Measurements from ENCODE around the gene CTH. TPM values are rescaled to one million over a fixed set of nuclear protein-coding genes. Genes with fewer than 3 reads are reported as not detected.

CTH gene
- total and polyA plus RNA-seq, 2 of the 13 experiments (the other 11 are each of a cell fraction or from before 2014, with no cell fraction given) = 8.7 to 19.7 TPM

DNA sequence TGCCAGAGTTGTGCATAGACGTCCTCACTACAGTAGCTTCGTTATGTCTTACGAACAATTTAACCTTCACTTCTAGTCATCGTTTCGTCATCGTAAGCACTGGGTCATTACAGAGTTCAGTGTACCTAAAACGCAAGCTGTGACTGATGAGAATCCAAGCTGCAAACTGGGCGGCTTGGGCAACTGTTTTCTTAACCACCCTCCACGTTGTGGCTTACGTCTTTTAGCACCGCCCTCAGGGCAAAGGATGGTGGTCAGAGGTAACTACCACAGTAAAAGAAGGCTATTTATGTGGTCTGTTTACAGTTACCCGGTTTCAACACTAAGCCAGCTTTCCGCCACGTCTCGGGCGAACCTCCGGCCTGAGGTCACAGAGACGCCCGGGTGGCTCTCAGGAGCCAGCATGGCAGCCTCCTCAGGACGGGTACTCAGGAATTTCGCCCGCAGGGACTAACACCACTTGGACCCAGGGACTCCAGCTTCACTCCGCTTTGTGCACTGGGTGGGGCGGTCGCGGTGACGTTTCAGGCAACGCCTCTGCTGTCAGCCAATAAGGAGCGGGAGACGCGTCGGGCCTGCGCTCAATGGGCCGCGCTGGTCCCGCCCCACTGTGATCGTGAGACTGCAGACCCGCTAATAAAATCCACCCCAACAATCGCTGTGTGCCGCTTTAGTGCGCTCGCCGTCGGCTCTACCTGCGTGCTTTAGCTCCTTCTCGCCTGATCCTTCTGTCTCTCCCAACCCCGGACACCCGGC lies at the start of gene CTH (continued):
- TF ChIP-seq HNRNPLL (IDR thresholded peaks at IDR 0.05; ENCODE audit: low read depth, low read length, poor library complexity, severe bottlenecking) = peak; percentile 83
- peak; percentile 57 for TF ChIP-seq MEIS2 (CRISPR knock-in tag; IDR thresholded peaks at IDR 0.05)
- TF ChIP-seq FOXO1 (CRISPR knock-in tag; IDR thresholded peaks at IDR 0.05) = peak; percentile 35; the same call in 1 of the 2 replicates
- TF ChIP-seq CAMTA2 (CRISPR knock-in tag; IDR thresholded peaks at IDR 0.05; ENCODE audit: borderline replicate concordance) = 0 out of 2 replicates have a peak, but pooled peaks have one; percentile 47
- TF ChIP-seq, protein P1, sequence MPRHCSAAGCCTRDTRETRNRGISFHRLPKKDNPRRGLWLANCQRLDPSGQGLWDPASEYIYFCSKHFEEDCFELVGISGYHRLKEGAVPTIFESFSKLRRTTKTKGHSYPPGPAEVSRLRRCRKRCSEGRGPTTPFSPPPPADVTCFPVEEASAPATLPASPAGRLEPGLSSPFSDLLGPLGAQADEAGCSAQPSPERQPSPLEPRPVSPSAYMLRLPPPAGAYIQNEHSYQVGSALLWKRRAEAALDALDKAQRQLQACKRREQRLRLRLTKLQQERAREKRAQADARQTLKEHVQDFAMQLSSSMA (CRISPR knock-in tag; IDR thresholded peaks at IDR 0.05) = 0 out of 2 replicates have a peak, but pooled peaks have one; percentile 23
- peak; percentile 70; the same call in 1 of the 2 replicates for TF ChIP-seq MYNN (CRISPR knock-in tag; IDR thresholded peaks at IDR 0.05; ENCODE audit: low read depth)
- TF ChIP-seq PAX8 (CRISPR knock-in tag; IDR thresholded peaks at IDR 0.05; ENCODE audit: borderline replicate concordance) = no peak
- TF ChIP-seq ZNF10 (CRISPR knock-in tag; IDR thresholded peaks at IDR 0.05; ENCODE audit: borderline replicate concordance, low read depth) = no peak
- TF ChIP-seq, protein P2, sequence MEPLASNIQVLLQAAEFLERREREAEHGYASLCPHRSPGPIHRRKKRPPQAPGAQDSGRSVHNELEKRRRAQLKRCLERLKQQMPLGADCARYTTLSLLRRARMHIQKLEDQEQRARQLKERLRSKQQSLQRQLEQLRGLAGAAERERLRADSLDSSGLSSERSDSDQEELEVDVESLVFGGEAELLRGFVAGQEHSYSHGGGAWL (CRISPR knock-in tag; IDR thresholded peaks at IDR 0.05) = peak; percentile 29; the same call in 1 of the 2 replicates
- peak; percentile 47; the same call in 1 of the 2 replicates for TF ChIP-seq SAFB2 (CRISPR knock-in tag; IDR thresholded peaks at IDR 0.05; ENCODE audit: borderline replicate concordance, low read depth)
- TF ChIP-seq SKI (IDR thresholded peaks at IDR 0.05; ENCODE audit: partially characterized antibody) = peak; percentile 8
- TF ChIP-seq BORCS8-MEF2B (CRISPR knock-in tag; IDR thresholded peaks at IDR 0.05) = no peak
- TF ChIP-seq ZFY (CRISPR knock-in tag; IDR thresholded peaks at IDR 0.05) = peak; percentile 66
- 0 out of 2 replicates have a peak, but pooled peaks have one; percentile 18 for TF ChIP-seq ZNF629 (CRISPR knock-in tag; conservative IDR thresholded peaks at IDR 0.05)
- TF ChIP-seq ZBTB20 (CRISPR knock-in tag; IDR thresholded peaks at IDR 0.05; ENCODE audit: borderline replicate concordance, low read depth) = peak; percentile 75; the same call in 1 of the 2 replicates
- no peak for TF ChIP-seq SOX5 (CRISPR knock-in tag; IDR thresholded peaks at IDR 0.05; ENCODE audit: borderline replicate concordance)
- 0 out of 2 replicates have a peak, but pooled peaks have one; percentile 53 for TF ChIP-seq ZNF788 (CRISPR knock-in tag; IDR thresholded peaks at IDR 0.05; ENCODE audit: borderline replicate concordance)
- peak; percentile 47; the same call in 1 of the 2 replicates for TF ChIP-seq ZNF232 (CRISPR knock-in tag; IDR thresholded peaks at IDR 0.05; ENCODE audit: borderline replicate concordance)
- TF ChIP-seq, protein P3, sequence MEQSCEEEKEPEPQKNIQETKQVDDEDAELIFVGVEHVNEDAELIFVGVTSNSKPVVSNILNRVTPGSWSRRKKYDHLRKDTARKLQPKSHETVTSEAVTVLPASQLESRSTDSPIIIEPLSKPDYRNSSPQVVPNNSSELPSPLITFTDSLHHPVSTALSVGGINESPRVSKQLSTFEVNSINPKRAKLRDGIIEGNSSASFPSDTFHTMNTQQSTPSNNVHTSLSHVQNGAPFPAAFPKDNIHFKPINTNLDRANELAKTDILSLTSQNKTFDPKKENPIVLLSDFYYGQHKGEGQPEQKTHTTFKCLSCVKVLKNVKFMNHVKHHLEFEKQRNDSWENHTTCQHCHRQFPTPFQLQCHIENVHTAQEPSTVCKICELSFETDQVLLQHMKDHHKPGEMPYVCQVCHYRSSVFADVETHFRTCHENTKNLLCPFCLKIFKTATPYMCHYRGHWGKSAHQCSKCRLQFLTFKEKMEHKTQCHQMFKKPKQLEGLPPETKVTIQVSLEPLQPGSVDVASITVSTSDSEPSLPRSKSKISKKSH (CRISPR knock-in tag; IDR thresholded peaks at IDR 0.05; ENCODE audit: borderline replicate concordance) = peak; percentile 12; the same call in 1 of the 2 replicates
- TF ChIP-seq, protein P4, sequence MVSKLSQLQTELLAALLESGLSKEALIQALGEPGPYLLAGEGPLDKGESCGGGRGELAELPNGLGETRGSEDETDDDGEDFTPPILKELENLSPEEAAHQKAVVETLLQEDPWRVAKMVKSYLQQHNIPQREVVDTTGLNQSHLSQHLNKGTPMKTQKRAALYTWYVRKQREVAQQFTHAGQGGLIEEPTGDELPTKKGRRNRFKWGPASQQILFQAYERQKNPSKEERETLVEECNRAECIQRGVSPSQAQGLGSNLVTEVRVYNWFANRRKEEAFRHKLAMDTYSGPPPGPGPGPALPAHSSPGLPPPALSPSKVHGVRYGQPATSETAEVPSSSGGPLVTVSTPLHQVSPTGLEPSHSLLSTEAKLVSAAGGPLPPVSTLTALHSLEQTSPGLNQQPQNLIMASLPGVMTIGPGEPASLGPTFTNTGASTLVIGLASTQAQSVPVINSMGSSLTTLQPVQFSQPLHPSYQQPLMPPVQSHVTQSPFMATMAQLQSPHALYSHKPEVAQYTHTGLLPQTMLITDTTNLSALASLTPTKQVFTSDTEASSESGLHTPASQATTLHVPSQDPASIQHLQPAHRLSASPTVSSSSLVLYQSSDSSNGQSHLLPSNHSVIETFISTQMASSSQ (IDR thresholded peaks at IDR 0.05; ENCODE audit: low read depth) = 0 out of 2 replicates have a peak, but pooled peaks have one; percentile 22
- TF ChIP-seq, protein P4 (CRISPR knock-in tag; IDR thresholded peaks at IDR 0.05; ENCODE audit: borderline replicate concordance) = no peak
- peak; percentile 78; the same call in 1 of the 2 replicates for TF ChIP-seq EED (CRISPR knock-in tag; IDR thresholded peaks at IDR 0.05)

Measured in HepG2 (cell line).